Activated CD8-positive, alpha-beta T cell treated with anti-CD3 and anti-CD28 coated beads for 36 hours (primary cell): ENCODE results near the gene ADGRL2. TPM values are rescaled to one million over a fixed set of nuclear protein-coding genes. Genes with fewer than 3 reads are reported as not detected.

Experiments used
- ATAC-seq: fragments of 200-7000 bp; cut with Tn5 transposase; one replicate; pipeline ENCODE4 v1.10.0; 2021; ENCODE audit warnings: mild to moderate bottlenecking, moderate library complexity
- CTCF ChIA-PET: fragments of 350-600 bp; sonication (Branson Sonifier 250); formaldehyde crosslinking; loops from one replicate; lab custom pipeline; 2021; ENCODE audit warnings: antibody characterized with exemption; lab: Charles Lee
- POLR2A ChIA-PET: fragments of 350-600 bp; sonication (Branson Sonifier 250); formaldehyde crosslinking; loops from one replicate; lab custom pipeline; 2021; ENCODE audit warnings: antibody characterized with exemption; lab: Charles Lee
- DNase-seq: peaks from one replicate; pipeline ENCODE4 v3.0.0-alpha.2; 2020
- H3K27ac Mint-ChIP-seq: one replicate; pipeline ENCODE4 v1.8.0; 2021; ENCODE audit warnings: mild to moderate bottlenecking, mixed read lengths
- H3K27me3 Mint-ChIP-seq: one replicate; pipeline ENCODE4 v1.8.0; 2021; ENCODE audit warnings: mixed read lengths
- H3K36me3 Mint-ChIP-seq: one replicate; pipeline ENCODE4 v1.8.0; 2021; ENCODE audit warnings: low read depth, mixed read lengths
- H3K4me1 Mint-ChIP-seq: one replicate; pipeline ENCODE4 v1.8.0; 2021; ENCODE audit warnings: low read depth, mixed read lengths
- H3K4me3 Mint-ChIP-seq: one replicate; pipeline ENCODE4 v1.8.0; 2021; ENCODE audit warnings: mild to moderate bottlenecking, moderate library complexity, mixed read lengths
- H3K9me3 Mint-ChIP-seq: one replicate; pipeline ENCODE4 v1.8.0; 2021; ENCODE audit warnings: mixed read lengths
- intact Hi-C: fragments of 100-400 bp; cut with micrococcal nuclease; formaldehyde crosslinking; loops from one replicate; pipeline ENCODE4 v1.10.0; 2022
- total RNA-seq, 2 experiments: library from RNA; stranded (reverse); gene quantifications; one replicate each; pipeline ENCODE4 v1.2.3, GENCODE V29; 2021
- TF ChIP-seq, protein P1 (sequence below): fragments of 200-600 bp; IDR thresholded peaks from one replicate; pipeline ENCODE4 v1.8.0; 2022; ENCODE audit warnings: antibody characterized with exemption, mild to moderate bottlenecking

The ADGRL2 gene
- total RNA-seq, 2 experiments from 2014 or later = not detected

DNA sequence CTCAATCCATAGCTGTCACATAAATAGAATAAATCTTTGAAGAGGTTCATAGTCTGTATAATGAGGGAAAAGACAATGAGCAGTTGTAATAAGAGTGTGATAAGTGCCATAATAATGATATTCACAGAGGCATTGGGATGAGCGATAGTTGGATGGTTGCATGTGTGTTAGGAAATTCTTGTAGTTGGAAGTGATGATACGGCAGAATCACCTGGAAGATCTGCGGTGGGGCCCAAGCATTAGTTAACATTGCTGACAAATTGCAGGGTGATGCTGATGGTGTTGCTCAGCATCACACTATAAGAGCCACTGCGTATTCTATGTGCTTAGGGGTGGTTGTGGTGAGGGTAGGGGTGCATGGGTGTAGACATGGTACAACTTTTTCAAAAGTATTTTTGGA lies 41.1 kb downstream of the ADGRL2 start:
- TF ChIP-seq, protein P1, sequence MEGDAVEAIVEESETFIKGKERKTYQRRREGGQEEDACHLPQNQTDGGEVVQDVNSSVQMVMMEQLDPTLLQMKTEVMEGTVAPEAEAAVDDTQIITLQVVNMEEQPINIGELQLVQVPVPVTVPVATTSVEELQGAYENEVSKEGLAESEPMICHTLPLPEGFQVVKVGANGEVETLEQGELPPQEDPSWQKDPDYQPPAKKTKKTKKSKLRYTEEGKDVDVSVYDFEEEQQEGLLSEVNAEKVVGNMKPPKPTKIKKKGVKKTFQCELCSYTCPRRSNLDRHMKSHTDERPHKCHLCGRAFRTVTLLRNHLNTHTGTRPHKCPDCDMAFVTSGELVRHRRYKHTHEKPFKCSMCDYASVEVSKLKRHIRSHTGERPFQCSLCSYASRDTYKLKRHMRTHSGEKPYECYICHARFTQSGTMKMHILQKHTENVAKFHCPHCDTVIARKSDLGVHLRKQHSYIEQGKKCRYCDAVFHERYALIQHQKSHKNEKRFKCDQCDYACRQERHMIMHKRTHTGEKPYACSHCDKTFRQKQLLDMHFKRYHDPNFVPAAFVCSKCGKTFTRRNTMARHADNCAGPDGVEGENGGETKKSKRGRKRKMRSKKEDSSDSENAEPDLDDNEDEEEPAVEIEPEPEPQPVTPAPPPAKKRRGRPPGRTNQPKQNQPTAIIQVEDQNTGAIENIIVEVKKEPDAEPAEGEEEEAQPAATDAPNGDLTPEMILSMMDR = no peak
- H3K9me3 Mint-ChIP-seq = peaks cover 2% of the 10 kb centered on the region
- no peaks in the 10 kb centered on the region for H3K27me3 Mint-ChIP-seq
- H3K4me3 Mint-ChIP-seq = no peak overlapping the region
- ATAC-seq (no peak), DNase-seq (no peak)
- POLR2A ChIA-PET = no interaction called here
- no peak overlapping the region for H3K27ac Mint-ChIP-seq
- H3K36me3 Mint-ChIP-seq = no peaks in the 10 kb centered on the region
- H3K4me1 Mint-ChIP-seq = no peaks in the 10 kb centered on the region
- CTCF ChIA-PET = no interaction called here
- intact Hi-C loops = no loop called here

GRCh38 chr1:81844477-81844876 lies 43.7 kb downstream of the ADGRL2 start:
- TF ChIP-seq, protein P1 = no peak
- ChIA-PET POLR2A (no interaction called here), CTCF (no interaction called here)
- ATAC-seq (no peak), DNase-seq (no peak)
- Mint-ChIP-seq H3K27me3 (no peaks in the 10 kb centered on the region), H3K36me3 (no peaks in the 10 kb centered on the region), H3K4me3 (no peak overlapping the region), H3K9me3 (peaks cover under 1% of the 10 kb centered on the region), H3K4me1 (no peaks in the 10 kb centered on the region), H3K27ac (no peak overlapping the region)
- intact Hi-C loops = no loop called here

- Mint-ChIP-seq H3K4me3 (no peak overlapping the region), H3K36me3 (no peaks in the 10 kb centered on the region), H3K27ac (no peak overlapping the region), H3K27me3 (no peaks in the 10 kb centered on the region), H3K4me1 (no peaks in the 10 kb centered on the region), H3K9me3 (no peaks in the 10 kb centered on the region)
- no peak for DNase-seq
- TF ChIP-seq, protein P1 = no peak
- POLR2A ChIA-PET = no interaction called here
- intact Hi-C loops = no loop called here
- no peak for ATAC-seq
- CTCF ChIA-PET = no interaction called here
Observed at GRCh38 chr1:81846630-81847029, 45.9 kb downstream of the ADGRL2 start.

DNA sequence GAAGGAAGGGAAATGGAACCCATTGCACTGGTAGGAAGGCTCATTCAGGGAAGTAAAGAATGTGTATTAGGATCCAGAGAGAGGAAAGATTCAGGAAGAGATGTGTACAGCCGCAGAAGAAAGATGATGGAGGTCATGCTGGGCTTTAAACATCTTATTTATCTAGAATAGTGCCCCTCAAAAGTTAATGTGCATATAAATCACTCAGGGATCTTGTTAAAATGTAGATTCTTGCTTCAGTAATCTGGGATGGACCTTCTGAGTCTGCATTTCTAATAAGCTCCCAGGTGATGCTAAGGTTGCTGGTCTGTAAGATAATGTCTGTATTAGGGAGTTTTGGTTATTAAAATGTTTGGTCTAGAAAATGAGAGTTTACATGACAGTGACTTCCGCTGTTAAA lies 46.3 kb downstream of the ADGRL2 start:
- Mint-ChIP-seq H3K36me3 (no peaks in the 10 kb centered on the region), H3K9me3 (no peaks in the 10 kb centered on the region), H3K27me3 (no peaks in the 10 kb centered on the region), H3K4me1 (no peaks in the 10 kb centered on the region), H3K4me3 (no peak overlapping the region), H3K27ac (no peak overlapping the region)
- ATAC-seq (no peak), DNase-seq (no peak)
- CTCF ChIA-PET = no interaction called here
- POLR2A ChIA-PET = no interaction called here
- intact Hi-C loops = no loop called here
- TF ChIP-seq, protein P1 = no peak

DNA sequence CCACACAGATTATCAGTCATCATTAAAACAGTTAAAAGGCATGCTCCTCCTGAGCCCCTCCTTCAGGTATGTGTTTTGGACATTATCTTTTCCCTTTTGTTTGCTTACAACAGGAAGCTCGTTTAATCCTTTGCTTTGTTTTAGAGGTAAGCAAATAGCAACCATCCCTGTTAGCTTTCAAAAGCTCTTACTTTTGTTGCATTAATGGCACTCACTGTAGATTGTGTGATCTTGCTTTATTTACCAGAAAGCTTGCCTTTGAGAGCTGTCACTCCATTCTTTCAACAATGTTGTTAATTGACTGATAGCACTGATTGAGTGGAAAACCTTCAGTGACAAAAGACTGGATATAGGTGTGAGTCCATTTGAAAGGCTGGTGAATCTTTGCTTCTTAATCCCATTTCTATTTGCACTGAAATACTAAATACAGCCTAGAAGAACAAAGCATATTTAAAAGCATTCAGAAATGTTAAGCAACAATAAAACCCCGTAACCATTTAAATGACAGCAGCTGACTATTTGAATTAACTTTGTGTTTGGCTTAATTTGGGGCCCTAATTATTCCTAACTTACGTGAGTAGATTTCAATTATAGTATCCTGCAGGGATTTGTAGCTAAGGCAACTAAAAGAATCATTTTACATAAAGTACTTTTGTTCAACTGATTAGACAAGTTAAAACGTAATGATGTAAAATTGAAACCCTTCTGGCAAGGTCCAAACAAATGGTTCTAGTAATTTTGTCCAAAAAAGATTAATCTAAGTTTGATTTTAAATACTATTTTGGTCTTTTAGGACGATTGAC lies 48.3 kb downstream of the ADGRL2 start:
- H3K9me3 Mint-ChIP-seq = no peaks in the 10 kb centered on the region
- H3K4me1 Mint-ChIP-seq = no peaks in the 10 kb centered on the region
- CTCF ChIA-PET = no interaction called here
- TF ChIP-seq, protein P1 = no peak
- no peak overlapping the region for H3K4me3 Mint-ChIP-seq
- no peaks in the 10 kb centered on the region for H3K36me3 Mint-ChIP-seq
- POLR2A ChIA-PET = no interaction called here
- DNase-seq (no peak), ATAC-seq (no peak)
- intact Hi-C loops = no loop called here
- no peak overlapping the region for H3K27ac Mint-ChIP-seq
- H3K27me3 Mint-ChIP-seq = no peaks in the 10 kb centered on the region
